Measurements from ENCODE around the gene EPHA2.

The EPHA2 gene

DNA sequence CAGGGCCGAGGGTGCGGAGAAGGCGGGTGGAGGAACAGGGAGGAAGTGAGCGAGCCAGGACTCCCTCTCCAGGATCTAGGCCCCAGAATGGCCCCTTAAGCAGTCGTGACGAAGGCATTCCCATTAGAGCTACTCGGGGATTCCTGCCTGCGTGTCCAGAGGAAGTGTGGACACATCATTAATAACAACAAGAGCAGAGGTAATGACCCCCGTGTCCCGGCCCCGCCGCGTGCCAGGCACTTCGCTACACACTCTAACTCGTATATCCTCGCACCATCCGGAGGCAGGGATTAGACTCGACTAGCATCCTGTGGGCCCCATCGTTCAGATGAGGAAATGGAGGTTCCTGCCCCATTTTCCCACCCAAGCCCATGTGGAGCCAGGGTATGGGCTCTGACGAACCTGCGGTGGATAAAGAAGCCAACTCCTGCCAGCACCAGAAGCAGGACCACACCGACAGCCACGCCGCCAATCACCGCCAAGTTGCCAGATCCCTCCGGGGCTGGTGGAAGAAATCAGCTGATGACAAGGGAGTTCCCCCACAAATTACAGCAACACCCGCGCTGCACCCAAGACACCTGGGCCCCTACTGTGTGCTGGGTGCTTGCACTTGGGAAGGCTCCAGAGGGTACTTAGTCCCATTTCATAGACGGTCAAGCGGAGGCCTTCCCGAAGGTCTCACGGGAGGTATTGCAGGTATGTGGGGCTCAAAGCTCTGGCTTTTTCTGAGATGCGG is 21.6 kb downstream of the EPHA2 start:
- Histone ChIP-seq H3K27me3 (ENCODE audit: insufficient read depth, low read length) (no peaks in the 10 kb centered on the region), H2AFZ (ENCODE audit: insufficient read depth, low read length, poor library complexity) (no peak overlapping the region), H3K18ac (ENCODE audit: low read length) (no peak overlapping the region), H2BK120ac (ENCODE audit: insufficient read depth, low read length, poor library complexity) (no peak overlapping the region), H3K79me1 (ENCODE audit: low read length) (peaks cover 2% of the 10 kb centered on the region), H3K9ac (ENCODE audit: low read length) (no peak overlapping the region), H3K27ac (ENCODE audit: low read depth, low read length) (no peak overlapping the region), H3K4me1 (ENCODE audit: control insufficient read depth in 1 of 2, insufficient read depth in 2 of 2, low read length in 2 of 2) (peaks cover 8% of the 10 kb centered on the region in 2 experiments), H2BK5ac (ENCODE audit: low read depth, low read length, poor library complexity) (no peak overlapping the region), H4K8ac (ENCODE audit: low read depth, low read length) (no peak overlapping the region), H3K79me2 (ENCODE audit: control insufficient read depth, insufficient read depth, low read length, poor library complexity) (no peaks in the 10 kb centered on the region), H3K4me3 (ENCODE audit: low read depth, low read length) (no peak overlapping the region), H3K36me3 (ENCODE audit: control insufficient read depth in 1 of 2, insufficient read depth in 2 of 2, low read length in 2 of 2) (peaks cover 82% of the 10 kb centered on the region in 2 experiments), H3K4ac (ENCODE audit: low read depth, low read length) (no peak overlapping the region), H3K4me2 (ENCODE audit: low read length) (no peak overlapping the region), H3K14ac (ENCODE audit: low read length) (no peak overlapping the region), H4K91ac (ENCODE audit: low read depth, low read length) (no peak overlapping the region), H3K9me3 (ENCODE audit: insufficient read depth, low read depth, low read length) (peaks cover 10% of the 10 kb centered on the region), H2BK12ac (ENCODE audit: low read length) (no peak overlapping the region), H4K12ac (ENCODE audit: low read depth, low read length) (no peak overlapping the region), H3K23ac (ENCODE audit: low read length) (no peak overlapping the region), H2AK5ac (ENCODE audit: low read length) (no peak overlapping the region)
- DNase-seq: no peak
- WGBS (ENCODE audit: extremely low coverage, insufficient coverage, insufficient read length): no CpG with 5 or more reads among the region's 33 CpGs

DNA sequence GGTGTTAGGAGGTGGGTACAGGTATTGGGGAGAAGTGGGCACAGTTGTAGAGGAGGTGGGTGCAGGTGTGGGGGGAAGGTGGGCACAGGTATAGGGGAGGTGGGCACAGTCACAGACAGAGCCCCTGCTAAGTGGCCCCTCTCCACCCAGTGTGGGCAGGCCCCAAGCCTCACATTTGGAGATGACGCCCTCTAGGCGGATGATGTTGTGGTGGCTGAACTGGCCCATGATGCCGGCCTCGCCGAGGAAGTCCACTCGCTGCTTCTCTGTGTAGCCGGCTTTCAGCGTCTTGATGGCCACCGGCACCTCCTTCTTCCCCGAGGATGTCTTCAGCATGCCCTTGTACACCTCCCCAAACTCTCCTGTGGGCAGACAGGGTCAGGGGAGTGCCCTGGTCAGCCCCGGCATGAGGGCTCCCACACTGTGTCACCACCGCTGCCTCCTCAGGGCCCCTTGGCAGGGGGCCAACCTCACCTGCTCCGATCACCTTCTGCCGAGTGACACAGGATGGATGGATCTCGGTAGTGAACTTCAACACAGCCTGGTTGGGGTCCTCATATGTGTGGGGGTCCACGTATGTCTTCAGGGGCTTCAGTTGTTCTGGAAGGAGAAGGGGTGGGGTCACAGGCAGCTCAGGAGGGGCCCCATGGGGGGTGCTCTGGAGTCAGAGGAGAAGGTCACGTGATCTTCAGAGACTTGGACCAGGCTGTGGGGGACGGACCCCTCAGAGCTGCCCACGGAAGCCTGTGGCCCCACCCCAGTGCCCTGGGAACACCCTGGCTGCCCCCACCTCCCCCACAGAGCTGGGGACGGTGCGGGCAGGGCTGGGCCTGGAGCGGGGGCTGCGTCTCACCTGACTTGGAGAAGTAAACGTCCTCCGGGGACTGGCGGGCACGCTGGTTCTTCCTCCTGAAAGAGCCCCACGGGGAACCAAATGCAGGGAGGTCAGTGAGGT is 22.6 kb downstream of the EPHA2 start:
- Histone ChIP-seq H4K12ac (ENCODE audit: low read depth, low read length) (no peak overlapping the region), H3K23ac (ENCODE audit: low read length) (no peak overlapping the region), H3K9ac (ENCODE audit: low read length) (no peak overlapping the region), H3K14ac (ENCODE audit: low read length) (no peak overlapping the region), H4K91ac (ENCODE audit: low read depth, low read length) (peak overlapping the region; percentile 2), H3K79me2 (ENCODE audit: control insufficient read depth, insufficient read depth, low read length, poor library complexity) (no peaks in the 10 kb centered on the region), H4K8ac (ENCODE audit: low read depth, low read length) (no peak overlapping the region), H3K4ac (ENCODE audit: low read depth, low read length) (no peak overlapping the region), H2AK5ac (ENCODE audit: low read length) (no peak overlapping the region), H3K18ac (ENCODE audit: low read length) (no peak overlapping the region), H3K4me2 (ENCODE audit: low read length) (no peak overlapping the region), H3K36me3 (ENCODE audit: control insufficient read depth in 1 of 2, insufficient read depth in 2 of 2, low read length in 2 of 2) (peaks cover 86 to 88% of the 10 kb centered on the region in 2 experiments), H2BK120ac (ENCODE audit: insufficient read depth, low read length, poor library complexity) (no peak overlapping the region), H2AFZ (ENCODE audit: insufficient read depth, low read length, poor library complexity) (no peak overlapping the region), H3K27ac (ENCODE audit: low read depth, low read length) (no peak overlapping the region), H2BK12ac (ENCODE audit: low read length) (no peak overlapping the region), H3K27me3 (ENCODE audit: insufficient read depth, low read length) (no peaks in the 10 kb centered on the region), H3K79me1 (ENCODE audit: low read length) (no peaks in the 10 kb centered on the region), H3K4me1 (ENCODE audit: control insufficient read depth in 1 of 2, insufficient read depth in 2 of 2, low read length in 2 of 2) (peaks cover 6% of the 10 kb centered on the region in 2 experiments), H3K9me3 (ENCODE audit: insufficient read depth, low read depth, low read length) (peaks cover 10% of the 10 kb centered on the region), H2BK5ac (ENCODE audit: low read depth, low read length, poor library complexity) (no peak overlapping the region), H3K4me3 (ENCODE audit: low read depth, low read length) (no peak overlapping the region)
- DNase-seq: no peak
- WGBS (ENCODE audit: extremely low coverage, insufficient coverage, insufficient read length): no CpG with 5 or more reads among the region's 28 CpGs

DNA sequence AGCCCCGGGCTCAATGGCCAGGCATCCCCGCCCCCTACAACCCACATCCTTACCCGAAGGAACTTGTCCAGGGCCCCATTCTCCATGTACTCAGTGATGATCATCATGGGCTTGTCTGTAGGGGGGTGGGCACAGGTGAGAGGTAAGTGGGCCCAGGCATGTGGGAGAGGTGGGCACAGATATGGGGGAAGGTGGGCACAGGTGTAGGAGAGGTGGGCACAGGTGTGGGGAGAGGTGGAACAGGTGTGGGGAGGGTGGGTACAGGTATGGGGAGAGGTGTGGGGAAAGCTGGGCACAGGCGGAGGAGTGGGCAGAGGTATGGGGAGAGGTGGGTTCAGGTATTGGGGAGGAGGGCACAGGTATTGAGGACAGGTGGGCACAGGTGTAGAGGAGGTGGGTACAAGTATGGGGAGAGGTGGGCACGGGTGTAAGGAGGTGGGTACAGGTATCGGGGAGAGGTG is 23.5 kb downstream of the EPHA2 start:
- Histone ChIP-seq H4K12ac (ENCODE audit: low read depth, low read length) (no peak overlapping the region), H4K8ac (ENCODE audit: low read depth, low read length) (no peak overlapping the region), H3K4me2 (ENCODE audit: low read length) (no peak overlapping the region), H3K4me1 (ENCODE audit: control insufficient read depth in 1 of 2, insufficient read depth in 2 of 2, low read length in 2 of 2) (peaks cover 6 to 9% of the 10 kb centered on the region in 2 experiments), H3K4ac (ENCODE audit: low read depth, low read length) (no peak overlapping the region), H2AK5ac (ENCODE audit: low read length) (no peak overlapping the region), H2BK120ac (ENCODE audit: insufficient read depth, low read length, poor library complexity) (no peak overlapping the region), H3K27me3 (ENCODE audit: insufficient read depth, low read length) (no peaks in the 10 kb centered on the region), H3K23ac (ENCODE audit: low read length) (no peak overlapping the region), H3K9ac (ENCODE audit: low read length) (no peak overlapping the region), H3K4me3 (ENCODE audit: low read depth, low read length) (no peak overlapping the region), H4K91ac (ENCODE audit: low read depth, low read length) (no peak overlapping the region), H2BK5ac (ENCODE audit: low read depth, low read length, poor library complexity) (no peak overlapping the region), H3K79me2 (ENCODE audit: control insufficient read depth, insufficient read depth, low read length, poor library complexity) (no peaks in the 10 kb centered on the region), H3K36me3 (ENCODE audit: control insufficient read depth in 1 of 2, insufficient read depth in 2 of 2, low read length in 2 of 2) (peaks cover 85 to 89% of the 10 kb centered on the region in 2 experiments), H2BK12ac (ENCODE audit: low read length) (no peak overlapping the region), H3K79me1 (ENCODE audit: low read length) (no peaks in the 10 kb centered on the region), H3K14ac (ENCODE audit: low read length) (no peak overlapping the region), H2AFZ (ENCODE audit: insufficient read depth, low read length, poor library complexity) (no peak overlapping the region), H3K27ac (ENCODE audit: low read depth, low read length) (no peak overlapping the region), H3K18ac (ENCODE audit: low read length) (no peak overlapping the region), H3K9me3 (ENCODE audit: insufficient read depth, low read depth, low read length) (peaks cover 10% of the 10 kb centered on the region)
- no peak for DNase-seq
- WGBS (ENCODE audit: extremely low coverage, insufficient coverage, insufficient read length): no CpG with 5 or more reads among the region's 6 CpGs

DNA sequence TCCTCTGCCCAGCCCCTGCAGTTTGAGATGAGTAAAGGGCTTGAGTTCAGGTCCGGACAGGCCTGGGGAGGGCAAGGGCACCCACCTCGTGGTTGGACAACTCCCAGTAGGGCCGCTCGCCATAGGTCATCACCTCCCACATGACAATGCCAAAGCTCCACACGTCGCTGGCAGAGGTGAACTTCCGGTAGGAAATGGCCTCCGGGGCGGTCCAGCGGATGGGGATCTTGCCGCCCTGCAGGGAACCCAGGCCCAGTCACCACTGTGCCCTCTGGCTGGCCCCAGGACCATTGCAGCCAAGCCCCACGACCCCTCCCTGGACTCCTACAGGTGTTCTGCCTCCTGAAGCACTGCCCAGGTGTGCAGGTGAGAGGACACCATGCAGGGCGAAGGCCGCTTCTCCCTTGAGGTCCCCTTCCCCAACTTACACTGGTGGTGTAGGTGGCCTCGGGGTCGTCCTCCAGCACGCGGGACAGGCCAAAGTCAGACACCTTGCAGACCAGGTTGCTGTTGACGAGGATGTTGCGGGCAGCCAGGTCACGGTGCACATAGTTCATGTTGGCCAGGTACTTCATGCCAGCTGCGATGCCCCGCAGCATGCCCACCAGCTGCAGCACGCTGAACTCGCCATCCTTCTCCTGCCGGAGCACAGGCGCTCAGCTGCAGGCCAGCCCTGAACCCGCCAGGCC is 24.1 kb downstream of the EPHA2 start:
- H2BK5ac ChIP-seq (ENCODE audit: low read depth, low read length, poor library complexity): no peak overlapping the region
- no peak overlapping the region for H3K18ac ChIP-seq (ENCODE audit: low read length)
- no peaks in the 10 kb centered on the region for H3K79me1 ChIP-seq (ENCODE audit: low read length)
- H3K4me1 ChIP-seq (ENCODE audit: control insufficient read depth in 1 of 2, insufficient read depth in 2 of 2, low read length in 2 of 2): peaks cover 6 to 9% of the 10 kb centered on the region in 2 experiments
- H4K12ac ChIP-seq (ENCODE audit: low read depth, low read length): no peak overlapping the region
- no peak overlapping the region for H3K4me3 ChIP-seq (ENCODE audit: low read depth, low read length)
- peaks cover 10% of the 10 kb centered on the region for H3K9me3 ChIP-seq (ENCODE audit: insufficient read depth, low read depth, low read length)
- H4K91ac ChIP-seq (ENCODE audit: low read depth, low read length): no peak overlapping the region
- no peak overlapping the region for H3K23ac ChIP-seq (ENCODE audit: low read length)
- H3K14ac ChIP-seq (ENCODE audit: low read length): no peak overlapping the region
- H3K79me2 ChIP-seq (ENCODE audit: control insufficient read depth, insufficient read depth, low read length, poor library complexity): no peaks in the 10 kb centered on the region
- no peak overlapping the region for H2AK5ac ChIP-seq (ENCODE audit: low read length)
- no peak overlapping the region for H3K9ac ChIP-seq (ENCODE audit: low read length)
- H3K4ac ChIP-seq (ENCODE audit: low read depth, low read length): no peak overlapping the region
- no peak for DNase-seq
- no peak overlapping the region for H2AFZ ChIP-seq (ENCODE audit: insufficient read depth, low read length, poor library complexity)
- H2BK120ac ChIP-seq (ENCODE audit: insufficient read depth, low read length, poor library complexity): no peak overlapping the region
- H3K4me2 ChIP-seq (ENCODE audit: low read length): no peak overlapping the region
- no peak overlapping the region for H2BK12ac ChIP-seq (ENCODE audit: low read length)
- WGBS (ENCODE audit: extremely low coverage, insufficient coverage, insufficient read length): no CpG with 5 or more reads among the region's 28 CpGs
- H3K36me3 ChIP-seq (ENCODE audit: control insufficient read depth in 1 of 2, insufficient read depth in 2 of 2, low read length in 2 of 2): peaks cover 90 to 91% of the 10 kb centered on the region in 2 experiments
- no peak overlapping the region for H3K27ac ChIP-seq (ENCODE audit: low read depth, low read length)
- no peak overlapping the region for H4K8ac ChIP-seq (ENCODE audit: low read depth, low read length)
- no peaks in the 10 kb centered on the region for H3K27me3 ChIP-seq (ENCODE audit: insufficient read depth, low read length)

All from trophoblast cell (in vitro differentiated cells and primary cell).